Hindlimb muscle (tissue), 1 donor: ENCODE results near the gene CUL4B. TPM values are rescaled to one million over a fixed set of nuclear protein-coding genes. Genes with fewer than 3 reads are reported as not detected.
"Not testable (repeated sequence)": the region's sequence is repeated elsewhere in the genome, so short reads cannot be mapped to it uniquely, and the experiment has no call there.

Experiments used
- DNase-seq: peaks from one replicate; pipeline ENCODE4 v3.0.0-alpha.2; 2013
- polyA plus RNA-seq: library from polyadenylated mRNA; unstranded; fragments of 120-200 nt; gene quantifications from one replicate; pipeline ENCODE4 v1.2.1, GENCODE V29; 2013; ENCODE audit not compliant: insufficient read length

CUL4B gene
- polyA plus RNA-seq, 1 donor: 25.7 TPM

DNA sequence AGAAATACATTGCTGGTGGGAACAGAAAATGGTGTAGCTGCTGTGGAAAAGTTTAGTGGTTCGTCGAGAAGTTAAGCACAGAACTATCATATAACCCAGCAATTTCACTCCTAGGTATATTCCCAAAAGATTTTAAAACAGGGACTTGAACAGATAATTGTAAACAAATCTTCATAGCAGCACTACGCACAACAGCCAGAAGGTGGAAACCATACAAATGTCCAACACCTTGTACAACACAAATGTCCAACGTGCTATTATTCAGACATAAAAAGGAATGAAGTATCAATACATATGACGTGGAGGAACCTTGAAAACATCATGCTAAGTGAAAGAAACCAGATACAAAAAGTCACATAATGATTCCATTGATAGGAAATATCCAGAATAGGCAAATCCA, 37.9 kb downstream of the CUL4B start:
- DNase-seq: no peak

DNA sequence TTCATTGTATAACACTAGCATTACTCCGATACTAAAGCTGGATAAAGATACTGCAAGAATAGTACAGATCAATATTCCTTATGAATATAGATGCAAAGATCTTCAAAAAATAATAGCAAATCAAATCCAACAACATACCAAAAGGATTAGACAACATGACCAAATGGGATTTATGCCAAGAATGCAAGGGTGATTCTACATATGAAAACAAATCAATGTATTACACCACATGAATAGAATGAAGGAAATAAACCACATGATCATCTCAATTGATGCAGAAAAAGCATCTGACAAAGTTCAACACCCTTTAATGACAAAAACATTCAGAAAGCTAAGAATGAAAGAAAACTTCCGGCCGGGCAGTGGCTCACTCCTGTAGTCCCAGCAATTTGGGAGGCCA, 42.8 kb downstream of the CUL4B start:
- no peak for DNase-seq

- no peak for DNase-seq
These were observed 46.5 kb downstream of the CUL4B start for GRCh38 chrX:120514236-120514635.

DNA sequence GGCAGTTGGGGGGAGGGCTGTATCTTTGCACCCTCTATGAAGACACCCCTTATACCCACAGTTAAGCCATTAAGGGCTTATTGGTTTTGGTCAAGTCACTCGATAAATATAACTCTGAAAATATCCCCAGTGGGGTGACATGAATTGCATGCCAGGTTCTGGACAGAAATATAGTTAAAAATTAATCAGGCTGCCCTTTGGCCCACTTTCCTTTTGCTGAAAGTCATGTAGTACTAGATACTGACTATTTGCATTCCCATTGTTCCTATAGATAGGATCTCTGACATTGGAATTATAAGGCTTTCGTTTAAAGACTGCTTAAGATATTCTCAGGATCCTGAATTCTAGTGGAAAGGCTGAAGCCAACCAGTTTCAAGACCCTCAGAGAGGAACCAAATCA, 48.1 kb downstream of the CUL4B start:
- DNase-seq: no peak

DNA sequence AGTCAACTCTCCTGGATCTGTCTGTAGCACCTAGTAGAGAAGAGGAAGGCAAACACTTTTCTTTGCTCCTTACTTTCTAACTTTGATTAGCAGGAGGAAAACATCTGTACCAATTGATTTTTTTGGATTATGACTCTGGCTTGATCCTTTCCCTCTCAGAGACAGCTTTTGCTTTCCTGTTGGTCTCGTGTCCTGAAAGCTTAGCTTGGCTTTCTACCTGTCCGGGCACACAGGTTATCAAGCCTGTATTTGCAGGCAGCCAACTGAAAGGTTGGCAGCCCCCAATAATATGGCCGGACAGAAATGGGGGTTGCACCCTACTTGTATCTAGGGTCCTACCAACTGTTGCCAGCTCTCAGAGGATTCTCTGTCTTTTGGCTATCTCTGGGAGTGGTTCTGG, 48.5 kb downstream of the CUL4B start:
- DNase-seq: no peak

- no peak for DNase-seq
These were observed 56.2 kb downstream of the CUL4B start for GRCh38 chrX:120504569-120504968.

DNA sequence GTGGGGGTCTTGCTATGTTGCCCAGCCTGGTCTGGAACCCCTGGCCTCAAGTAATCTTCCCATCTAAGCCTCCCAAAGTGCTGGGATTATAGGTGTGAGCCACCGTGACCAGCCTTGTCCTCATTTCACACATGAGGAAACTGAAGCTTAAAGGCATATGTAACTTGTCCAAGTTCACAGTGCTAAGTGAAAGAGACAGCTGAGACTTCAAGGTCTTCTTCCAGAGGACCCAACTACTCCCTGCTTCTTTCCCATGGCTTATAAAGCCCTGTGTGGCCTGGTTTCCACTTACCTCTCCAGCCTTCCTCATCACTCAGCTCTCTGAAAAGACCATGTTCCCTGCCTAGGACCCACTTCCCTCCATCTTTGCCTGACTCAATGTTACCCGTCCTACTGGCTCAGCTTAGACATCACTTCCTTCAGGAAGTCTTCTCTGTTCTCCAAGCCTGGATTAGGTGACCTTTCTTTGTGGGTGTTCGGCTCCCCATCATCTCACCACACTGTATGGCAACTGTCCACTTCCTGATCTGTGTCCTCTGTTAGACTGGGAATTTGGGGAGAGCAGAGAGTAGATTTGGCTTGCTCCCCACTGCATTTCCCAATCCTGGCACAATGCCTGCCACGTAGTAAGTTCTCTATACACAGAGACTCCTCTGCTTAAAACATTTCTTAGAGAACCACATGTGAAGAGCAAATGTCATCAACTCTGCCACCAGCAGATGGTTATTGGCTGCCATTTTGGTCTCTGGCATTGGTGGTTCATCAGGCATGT, 61.3 kb downstream of the CUL4B start:
- no peak for DNase-seq

DNA sequence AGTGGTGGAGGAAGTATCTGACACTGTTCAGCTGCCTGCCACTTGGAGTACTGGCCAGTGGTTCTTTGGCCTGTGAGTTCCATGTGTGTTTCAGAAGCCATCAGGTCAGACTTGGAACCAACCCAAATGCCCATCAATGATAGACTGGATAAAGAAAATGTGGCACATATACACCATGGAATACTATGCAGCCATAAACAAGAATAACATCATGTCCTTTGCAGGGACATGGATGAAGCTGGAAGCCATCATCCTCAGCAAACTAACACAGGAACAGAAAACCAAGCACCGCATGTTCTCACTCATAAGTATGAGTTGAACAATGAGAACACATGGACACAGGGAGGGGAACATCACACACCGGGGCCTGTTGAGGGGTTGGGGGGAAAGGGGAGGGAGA, 70.6 kb downstream of the CUL4B start:
- DNase-seq: not testable (repeated sequence)

DNA sequence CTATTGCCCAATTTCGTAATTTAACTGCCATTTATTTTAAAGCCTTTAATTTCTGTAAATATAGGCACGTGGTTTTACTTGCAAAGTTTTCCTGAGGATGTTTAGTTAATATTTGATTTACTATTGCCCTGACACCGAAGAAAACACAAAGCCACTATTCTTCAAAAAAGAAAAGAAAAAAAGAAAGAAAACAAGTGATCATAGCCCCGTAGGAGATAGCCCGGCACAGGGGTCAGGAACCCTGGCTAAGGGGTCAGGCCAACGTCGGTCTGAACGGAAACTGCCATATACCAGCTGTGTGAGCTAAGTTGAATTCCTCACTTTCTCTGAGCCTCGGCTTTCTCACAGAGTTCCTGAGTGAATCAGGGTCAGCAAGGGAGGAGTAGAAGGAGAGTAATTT, 74.0 kb downstream of the CUL4B start:
- no peak for DNase-seq

DNA sequence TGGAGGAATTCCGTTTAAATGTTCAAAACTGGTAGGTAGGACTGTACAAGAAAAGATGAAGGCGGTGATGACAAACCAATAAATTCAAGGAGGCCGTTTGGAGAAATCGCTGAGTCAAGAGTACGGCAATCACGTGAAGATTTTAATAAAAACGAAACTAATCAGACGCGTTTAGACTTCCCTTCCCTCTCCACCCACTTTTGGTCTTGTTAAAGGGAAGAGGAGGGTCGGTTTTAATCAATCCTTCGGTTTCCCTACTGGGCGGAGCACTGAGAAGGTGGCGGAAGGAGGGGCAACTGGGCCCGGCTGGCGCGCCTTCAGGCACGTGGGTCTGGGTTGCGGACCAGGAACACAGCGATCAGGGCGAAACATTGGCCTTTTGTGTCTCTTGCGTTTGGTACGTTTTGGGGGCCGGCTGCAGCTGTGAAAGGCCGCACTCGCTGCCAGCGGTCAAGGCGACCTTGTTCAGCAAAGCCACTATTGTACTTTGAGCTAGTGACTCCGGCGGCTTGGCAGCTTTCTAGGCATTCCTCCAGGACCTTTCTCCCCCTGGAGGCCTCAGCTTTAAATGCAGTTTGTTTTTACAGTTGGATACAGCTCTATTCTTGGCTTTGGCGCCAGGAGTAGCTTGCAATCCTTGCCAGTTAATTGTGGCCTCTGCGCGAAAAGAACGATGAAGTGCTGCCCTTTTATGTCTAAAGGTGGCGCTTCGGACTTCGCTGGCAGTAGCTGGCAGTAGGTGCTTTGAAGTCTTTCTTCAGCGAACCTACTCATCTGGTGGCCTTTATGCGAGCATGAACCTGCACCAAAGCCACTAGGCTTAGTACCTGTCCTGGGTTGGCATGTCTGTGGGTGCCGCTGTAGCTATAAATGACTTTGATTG, 74.9 kb downstream of the CUL4B start:
- peak; percentile 63 for DNase-seq

DNA sequence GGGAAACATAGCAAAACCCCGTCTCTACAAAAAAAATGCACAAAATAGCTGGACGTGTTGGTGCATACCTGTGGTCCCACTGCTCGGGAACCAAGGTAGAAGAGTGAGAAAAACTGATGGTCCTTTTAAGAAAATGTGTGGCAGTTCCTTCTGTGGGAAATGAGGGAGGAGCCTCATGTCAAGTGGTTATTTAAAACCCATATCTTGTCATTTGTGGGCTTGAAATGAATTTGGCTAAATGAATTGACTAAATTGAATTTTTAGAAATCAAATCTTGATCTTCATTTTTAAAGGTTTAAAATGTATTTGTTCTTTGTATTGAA, 75.5 kb downstream of the CUL4B start:
- DNase-seq: no peak

DNA sequence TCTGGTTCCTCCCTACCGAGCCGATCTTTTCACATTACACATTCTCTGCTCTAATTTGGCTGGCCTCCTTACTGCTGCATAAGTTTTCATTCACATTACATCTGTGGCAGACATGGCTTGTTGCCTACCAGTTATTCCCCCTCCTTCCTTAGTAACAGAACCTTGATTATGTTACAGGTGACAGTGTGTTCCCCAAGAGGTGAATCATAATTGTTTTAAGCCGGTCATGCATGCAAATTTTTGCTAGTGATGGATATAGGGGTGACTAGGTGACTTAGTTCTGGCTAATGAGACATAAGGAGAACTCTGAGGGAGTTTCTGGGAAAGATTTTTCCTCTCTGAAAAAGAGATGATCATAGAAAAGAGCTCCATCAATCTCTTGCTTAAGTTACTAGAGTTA, 83.3 kb downstream of the CUL4B start:
- DNase-seq: no peak

GRCh38 chrX:120476714-120477113, 84.0 kb downstream of the CUL4B start:
- no peak for DNase-seq

- DNase-seq: not testable (repeated sequence)
These were observed 85.3 kb downstream of the CUL4B start for GRCh38 chrX:120475447-120475846.

Other genes starting within 250 kb of the CUL4B start
- 15.0 TPM for gene TMEM255A, start 249.5 kb downstream of the CUL4B start, polyA plus RNA-seq
- gene ATP1B4, start 198.9 kb downstream of the CUL4B start, polyA plus RNA-seq: 296 TPM
- gene LAMP2, start 91.7 kb downstream of the CUL4B start, polyA plus RNA-seq: 123 TPM
- 32.9 TPM for gene MCTS1, start 43.1 kb upstream of the CUL4B start, polyA plus RNA-seq
- gene C1GALT1C1, start 69.1 kb upstream of the CUL4B start, polyA plus RNA-seq: 11.3 TPM